ENCODE measurements around the gene STAT3.
"Not testable (repeated sequence)": the region's sequence is repeated elsewhere in the genome, so short reads cannot be mapped to it uniquely, and the experiment has no call there.

Gene STAT3

DNA sequence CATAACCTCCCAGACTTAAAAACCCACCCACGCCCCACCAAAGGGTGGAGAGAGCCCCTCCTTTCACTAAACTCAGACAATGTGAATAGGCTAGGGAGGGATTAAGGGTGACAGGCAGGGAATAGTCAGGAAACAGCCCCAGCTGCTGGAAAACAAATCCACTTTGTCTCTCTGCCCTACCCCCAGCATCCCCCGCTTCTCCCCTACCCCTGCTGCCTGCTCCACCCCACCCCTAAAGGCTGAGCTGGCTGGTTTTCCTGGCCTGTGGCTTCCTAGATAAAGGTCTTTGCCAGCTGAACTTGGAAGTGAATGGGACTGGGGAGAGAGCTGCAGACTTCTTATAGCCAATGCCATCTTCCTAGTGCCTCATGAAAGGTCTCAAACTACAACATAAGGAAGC lies 19.8 kb upstream of the STAT3 start:
- DNase-seq = no peak

- DNase-seq = peak; percentile 67
Observed at GRCh38 chr17:42407289-42407836, 19.1 kb upstream of the STAT3 start.

DNA sequence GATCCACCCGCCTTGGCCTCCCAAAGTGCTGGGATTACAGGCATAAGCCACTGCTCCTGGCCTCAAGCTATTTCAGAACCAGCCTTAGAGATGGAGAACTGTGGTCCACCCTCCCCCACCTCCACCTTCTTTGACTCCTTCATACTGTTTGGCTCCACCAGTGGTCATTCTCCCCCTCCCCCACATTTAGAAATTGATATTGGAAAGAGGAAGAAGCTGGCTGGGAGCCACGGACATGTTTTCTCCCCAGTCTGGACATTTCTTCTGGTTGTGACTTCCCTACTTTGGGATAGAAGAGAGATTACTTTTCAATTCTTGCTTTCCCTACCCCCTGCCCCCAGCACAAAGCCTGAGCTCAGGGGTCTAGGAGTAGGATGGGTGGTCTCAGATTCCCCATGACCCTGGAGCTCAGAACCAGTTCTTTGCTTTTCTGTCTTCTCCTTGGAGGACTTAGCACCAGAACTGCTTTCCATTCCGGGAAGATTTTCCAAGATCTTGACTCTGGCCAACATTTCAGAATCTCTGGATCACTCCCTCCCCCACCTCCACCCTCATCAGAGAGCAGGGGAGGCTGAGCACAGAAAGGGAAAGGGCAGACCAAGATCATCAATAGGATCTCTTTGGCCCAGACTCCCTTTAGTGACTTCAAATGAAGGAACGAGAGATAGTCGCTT lies 18.5 kb upstream of the STAT3 start:
- no peak for DNase-seq

DNA sequence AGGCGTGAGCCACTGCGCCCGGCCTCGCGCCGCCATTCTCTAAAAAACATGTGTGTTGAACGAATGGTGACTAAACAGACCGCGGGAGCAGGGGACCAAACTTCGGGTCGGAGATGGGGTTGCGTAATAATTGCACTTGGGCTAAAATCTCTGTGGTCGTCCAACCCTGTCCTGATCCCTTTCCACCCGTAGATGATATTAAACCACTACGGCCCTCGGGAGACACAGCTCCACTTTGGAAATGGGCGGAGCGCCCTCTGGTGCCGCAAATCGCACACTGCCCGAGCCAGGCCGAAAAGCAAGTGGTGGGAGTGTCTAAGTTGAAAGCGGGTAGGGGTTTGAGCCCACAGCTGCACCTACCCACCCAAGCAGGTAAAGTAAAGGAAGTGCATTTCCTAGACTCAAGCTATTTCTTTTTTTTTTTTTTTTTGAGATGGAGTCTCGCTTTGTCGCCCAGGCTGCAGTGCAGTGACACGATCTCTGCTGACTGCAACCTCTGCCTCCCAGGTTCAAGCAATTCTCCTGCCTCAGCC lies 17.8 kb upstream of the STAT3 start:
- DNase-seq = no peak

GRCh38 chr17:42405076-42405475 lies 16.8 kb upstream of the STAT3 start:
- no peak for DNase-seq

GRCh38 chr17:42404326-42405055 lies 16.2 kb upstream of the STAT3 start:
- no peak for DNase-seq

GRCh38 chr17:42403150-42403549 lies 14.9 kb upstream of the STAT3 start:
- no peak for DNase-seq

GRCh38 chr17:42402117-42402516 lies 13.9 kb upstream of the STAT3 start:
- no peak for DNase-seq

DNA sequence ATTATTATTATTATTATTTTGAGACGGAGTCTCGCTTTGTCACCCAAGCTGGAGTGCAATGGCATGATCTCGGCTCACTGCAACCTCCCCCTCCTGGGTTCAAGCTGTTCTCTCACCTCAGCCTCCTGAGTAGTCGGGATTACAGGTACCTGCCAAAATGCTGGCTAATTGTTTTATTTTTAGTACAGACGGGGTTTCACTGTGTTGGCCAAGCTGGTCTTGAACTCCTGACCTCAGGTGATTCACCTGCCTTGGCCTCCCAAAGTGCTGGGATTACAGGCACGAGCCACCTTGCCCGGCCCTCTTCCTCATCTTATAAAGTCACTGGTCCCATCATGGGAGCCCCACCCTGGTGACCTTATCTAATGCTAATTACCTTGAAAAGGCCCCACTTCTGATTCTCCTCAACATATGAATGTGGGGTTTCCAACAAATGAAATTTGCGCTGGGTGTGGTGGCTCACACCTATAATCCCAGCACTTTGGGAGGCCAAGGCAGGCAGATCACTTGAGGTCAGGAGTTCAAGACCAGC lies 12.7 kb upstream of the STAT3 start:
- not testable (repeated sequence) for DNase-seq

- no peak for DNase-seq
Observed at GRCh38 chr17:42399948-42400843, 12.0 kb upstream of the STAT3 start.

DNA sequence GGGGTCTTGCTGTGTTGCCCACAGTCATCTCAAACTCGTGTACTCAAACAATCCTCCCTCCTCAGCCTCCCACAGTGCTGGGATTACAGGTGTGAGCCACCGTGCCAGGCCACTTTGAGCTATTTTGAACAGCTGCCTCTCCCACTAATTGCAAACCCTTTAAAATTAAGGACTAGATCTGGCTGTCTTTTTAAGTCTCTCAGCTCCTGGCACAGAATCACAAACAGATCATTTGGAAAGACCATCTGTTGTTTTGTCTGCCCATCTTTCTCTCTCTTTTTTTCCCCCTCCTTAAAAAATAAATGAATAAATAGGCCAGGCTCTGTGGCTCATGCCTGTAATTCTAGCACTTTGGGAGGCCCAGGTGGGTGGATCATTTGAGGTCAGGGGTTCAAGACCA lies 10.9 kb upstream of the STAT3 start:
- no peak for DNase-seq

GRCh38 chr17:42395601-42396000 lies 7.4 kb upstream of the STAT3 start:
- DNase-seq = not testable (repeated sequence)

GRCh38 chr17:42394838-42395237 lies 6.6 kb upstream of the STAT3 start:
- DNase-seq = no peak

DNA sequence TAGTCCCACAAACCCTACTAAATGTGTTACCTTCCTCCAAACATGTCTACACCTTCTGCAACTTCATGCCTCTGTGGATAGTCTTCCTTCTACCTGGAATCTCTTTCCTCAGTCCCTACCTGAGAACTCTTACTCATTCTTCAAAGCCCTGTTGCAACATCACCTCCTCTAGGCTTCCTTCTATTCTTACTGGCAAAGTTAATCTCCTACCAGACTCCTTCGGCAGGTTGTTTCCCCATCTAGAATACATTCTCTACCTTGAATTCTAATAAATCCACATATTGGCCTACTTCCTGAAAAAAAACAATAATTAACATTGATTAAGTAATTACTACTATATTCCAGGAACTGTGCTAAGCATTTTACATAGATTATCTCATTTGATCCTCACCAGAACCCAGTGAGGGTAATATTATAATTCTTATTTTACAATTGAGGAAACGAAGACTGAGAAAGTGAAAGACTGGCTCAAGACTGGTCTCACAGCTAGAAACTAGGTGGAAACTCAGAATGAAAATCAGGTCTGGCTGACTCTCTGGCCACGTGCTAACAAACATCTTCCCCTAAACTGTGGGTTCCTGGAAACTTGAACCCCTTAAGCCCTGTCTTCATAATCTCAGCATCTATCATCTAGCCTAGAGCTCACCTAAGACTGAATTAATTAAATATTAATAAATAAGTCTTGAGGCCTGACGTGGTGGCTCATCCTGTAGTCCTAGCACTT lies 4.6 kb upstream of the STAT3 start:
- no peak for DNase-seq

DNA sequence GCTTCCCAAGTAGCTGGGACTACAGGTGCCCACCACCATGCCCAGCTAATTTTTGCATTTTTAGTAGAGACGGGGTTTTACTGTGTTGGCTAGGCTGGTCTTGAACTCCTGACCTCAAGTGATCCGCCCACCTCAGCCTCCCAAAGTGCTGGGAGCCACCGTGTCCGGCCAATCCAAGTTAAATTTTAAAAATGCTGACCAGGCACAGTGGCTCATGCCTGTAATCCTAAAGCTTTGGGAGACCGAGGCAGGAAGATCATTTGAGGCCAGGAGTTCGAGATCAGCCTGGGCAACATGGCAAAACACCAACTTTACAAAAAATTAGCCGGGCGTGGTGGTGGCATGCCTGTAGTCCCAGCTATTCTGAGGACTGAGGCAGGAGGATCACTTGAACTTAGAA lies 3.2 kb upstream of the STAT3 start:
- not testable (repeated sequence) for DNase-seq

DNA sequence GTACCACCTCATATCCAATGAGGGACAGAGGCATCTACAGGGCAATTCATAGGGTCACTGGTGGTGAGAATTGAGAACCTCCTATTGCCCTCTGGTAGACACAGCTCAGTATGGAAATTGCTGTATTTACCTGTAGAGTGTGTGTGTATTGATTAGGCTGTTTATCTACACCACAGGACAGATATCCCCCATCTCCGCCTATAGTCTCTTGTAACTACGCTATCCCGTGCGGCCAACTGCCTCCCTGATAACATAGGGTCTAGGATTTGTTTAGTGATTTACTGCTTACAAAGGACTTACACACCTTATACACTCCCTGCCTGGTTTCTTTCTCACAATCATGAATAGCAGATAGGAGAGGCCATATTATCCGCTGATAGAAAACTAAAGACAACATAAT lies 1.7 kb upstream of the STAT3 start:
- DNase-seq = no peak

DNA sequence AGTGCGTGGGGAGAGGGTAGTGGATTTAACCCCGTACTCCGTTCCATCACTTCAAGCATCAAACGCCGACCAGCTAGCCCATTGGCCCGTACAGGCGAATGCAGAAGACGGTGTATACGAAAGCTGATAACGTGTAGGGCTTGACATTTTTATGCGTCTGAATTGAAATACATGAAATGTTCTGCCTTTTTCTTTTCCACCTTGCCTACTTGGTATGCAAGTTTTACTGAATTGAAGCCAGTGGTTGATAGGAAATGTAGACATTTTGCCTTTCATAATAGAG lies 834 bp upstream of the STAT3 start:
- DNase-seq = no peak

GRCh38 chr17:42387661-42388380 lies 421 bp downstream of the STAT3 start:
- DNase-seq = peak; percentile 31

GRCh38 chr17:42386777-42387657 lies 1.2 kb downstream of the STAT3 start:
- DNase-seq = peak; percentile 52

- no peak for DNase-seq
Observed at GRCh38 chr17:42381898-42382297, 6.3 kb downstream of the STAT3 start.

- no peak for DNase-seq
Observed at GRCh38 chr17:42380935-42381334, 7.3 kb downstream of the STAT3 start.
